SK-N-MC (cell line): ENCODE results near the gene PSMD1.

ENCODE experiments used
- EZH2 ChIP-seq: fragments of 200-600 bp; sonication (generic); IDR thresholded peaks from one replicate; pipeline ENCODE4 v1.6.1; 2017; ENCODE audit warnings: antibody characterized with exemption
- FOXP2 ChIP-seq: optimal IDR thresholded peaks from 2 replicates; pipeline ENCODE3; 2011; ENCODE audit warnings: mild to moderate bottlenecking, moderate library complexity; ENCODE audit not compliant: insufficient read depth; ENCODE audit errors: extremely low read length, control extremely low read depth
- POLR2AphosphoS5 ChIP-seq: IDR thresholded peaks from 2 replicates; pipeline ENCODE4 v1.6.1; 2012; ENCODE audit warnings: mild to moderate bottlenecking, low read depth, low read length, borderline replicate concordance

- TF ChIP-seq EZH2 (no peak), POLR2AphosphoS5 (no peak), FOXP2 (no peak)
Observed at GRCh38 chr2:231189571-231190495, 133.2 kb downstream of the PSMD1 start.
